Upper lobe of left lung (tissue), 4 donors: ENCODE data around the gene NAIF1.

Source experiments
- CTCF ChIP-seq, 6 experiments: fragments of 450-650 bp in 4 of 6; fragments of 200-600 bp in 2 of 6; sonication (generic) in 2 of 6; IDR thresholded peaks; one replicate each; pipeline ENCODE4 v1.5.1; 2016 to 2019; ENCODE audit warnings: antibody characterized with exemption in 6 of 6
- EP300 ChIP-seq, 4 donors: sonication (generic); formaldehyde crosslinking; IDR thresholded peaks; one replicate each; pipeline ENCODE4 v1.5.1; 2017; ENCODE audit warnings: antibody characterized with exemption in 4 of 4, control low read depth in 2 of 4
- POLR2A ChIP-seq, 4 donors: fragments of 450-650 bp; IDR thresholded peaks; one replicate each; pipeline ENCODE4 v1.5.1; 2016 to 2017; ENCODE audit warnings: antibody characterized with exemption in 4 of 4, mild to moderate bottlenecking in 2 of 4
- POLR2AphosphoS5 ChIP-seq, 2 donors: sonication (generic); formaldehyde crosslinking; IDR thresholded peaks; one replicate each; pipeline ENCODE4 v1.5.1; 2017; ENCODE audit warnings: antibody characterized with exemption in 2 of 2

GRCh38 chr9:128045831-128046230 is 21.3 kb downstream of the NAIF1 start:
- no peak for TF ChIP-seq CTCF (IDR thresholded peaks at IDR 0.05)
- no peak for TF ChIP-seq POLR2A (IDR thresholded peaks at IDR 0.05)
- no peak for TF ChIP-seq EP300 (IDR thresholded peaks at IDR 0.05)
- no peak for TF ChIP-seq POLR2AphosphoS5 (IDR thresholded peaks at IDR 0.05)
